IMR-90 (cell line): ENCODE results near the gene TMEM229A. TPM values are rescaled to one million over a fixed set of nuclear protein-coding genes. Genes with fewer than 3 reads are reported as not detected.

Experiments
- ATAC-seq: fragments of 200-7000 bp; cut with Tn5 transposase; 2 replicates; pipeline ENCODE4 v1.9.1; 2020; ENCODE audit warnings: low read depth, mild to moderate bottlenecking, moderate library complexity
- BruUV-seq: library from RNA; stranded (reverse); fragments of 400-500 nt; replicated peaks from 2 replicates; lab custom pipeline; 2021; lab: Mats Ljungman, UMichigan
- CTCF ChIA-PET: fragments of 300-600 bp; formaldehyde crosslinking; extraction: SDS; loops from one replicate; lab custom pipeline; 2021; ENCODE audit warnings: antibody characterized with exemption; lab: Yijun Ruan, JAX
- POLR2A ChIA-PET: fragments of 300-600 bp; sonication (Branson Sonifier 250); formaldehyde crosslinking; loops from one replicate; lab custom pipeline; 2022; ENCODE audit warnings: antibody characterized with exemption; ENCODE audit not compliant: unreplicated experiment; lab: Charles Lee
- DNase-seq: peaks from one replicate; pipeline ENCODE4 v3.0.0; 2013
- H2AFZ ChIP-seq: replicated peaks from 2 replicates; pipeline ENCODE3; 2013; ENCODE audit warnings: low read length, mild to moderate bottlenecking; ENCODE audit not compliant: poor library complexity
- H2AK5ac ChIP-seq: 2 replicates; pipeline ENCODE4 v1.6.1; 2013; ENCODE audit warnings: low read depth, low read length, inconsistent platforms
- H2AK9ac ChIP-seq: replicated peaks from 2 replicates; pipeline ENCODE3; 2013; ENCODE audit warnings: mild to moderate bottlenecking, low read depth, low read length, moderate library complexity; ENCODE audit not compliant: poor library complexity
- H2BK120ac ChIP-seq: 2 replicates; pipeline ENCODE4 v1.6.1; 2013; ENCODE audit warnings: low read depth, low read length, inconsistent platforms
- H2BK15ac ChIP-seq: 3 replicates; pipeline ENCODE4 v1.6.1; 2013; ENCODE audit warnings: low read depth, low read length, inconsistent platforms
- H2BK20ac ChIP-seq: 2 replicates; pipeline ENCODE4 v1.6.1; 2013; ENCODE audit warnings: low read depth, mild to moderate bottlenecking, inconsistent platforms, low read length, moderate library complexity
- H2BK5ac ChIP-seq: 2 replicates; pipeline ENCODE4 v1.6.1; 2013; ENCODE audit warnings: mild to moderate bottlenecking, low read depth, low read length, inconsistent platforms; ENCODE audit not compliant: poor library complexity, severe bottlenecking
- H3K14ac ChIP-seq: replicated peaks from 2 replicates; pipeline ENCODE4 v1.6.1; 2013; ENCODE audit warnings: low read depth, low read length, inconsistent platforms
- H3K18ac ChIP-seq: 2 replicates; pipeline ENCODE4 v1.6.1; 2013; ENCODE audit warnings: low read depth, low read length, control low read depth
- H3K23ac ChIP-seq: 2 replicates; pipeline ENCODE4 v1.6.1; 2013; ENCODE audit warnings: low read depth, low read length, inconsistent platforms
- H3K27ac ChIP-seq: 2 replicates; pipeline ENCODE4 v1.5.1; 2013; ENCODE audit warnings: mild to moderate bottlenecking, control low read depth, low read length; ENCODE audit not compliant: insufficient read depth
- H3K27me3 ChIP-seq: 2 replicates; pipeline ENCODE4 v1.6.1; 2013; ENCODE audit warnings: low read length; ENCODE audit not compliant: control insufficient read depth, insufficient read depth
- H3K36me3 ChIP-seq: 2 replicates; pipeline ENCODE4 v1.6.1; 2013; ENCODE audit warnings: low read length, mixed read lengths; ENCODE audit not compliant: control insufficient read depth, insufficient read depth
- H3K4ac ChIP-seq: 2 replicates; pipeline ENCODE4 v1.6.1; 2013; ENCODE audit warnings: low read depth, low read length, inconsistent platforms
- H3K4me1 ChIP-seq: 2 replicates; pipeline ENCODE4 v1.6.1; 2013; ENCODE audit warnings: low read length, mixed read lengths; ENCODE audit not compliant: control insufficient read depth, insufficient read depth
- H3K4me2 ChIP-seq: 2 replicates; pipeline ENCODE4 v1.6.1; 2013; ENCODE audit warnings: low read depth, mild to moderate bottlenecking, control low read depth, low read length, moderate library complexity
- H3K4me3 ChIP-seq: 2 replicates; pipeline ENCODE4 v1.5.1; 2013; ENCODE audit warnings: low read depth, mild to moderate bottlenecking, control low read depth, low read length, moderate library complexity; ENCODE audit not compliant: insufficient read depth
- H3K56ac ChIP-seq: 2 replicates; pipeline ENCODE4 v1.6.1; 2013; ENCODE audit warnings: low read length, inconsistent platforms; ENCODE audit not compliant: insufficient read depth; ENCODE audit errors: extremely low read depth
- H3K79me1 ChIP-seq, 2 experiments: 2 replicates each; pipeline ENCODE4 v1.6.1; 2013; ENCODE audit warnings: low read length in 2 of 2, inconsistent platforms in 1 of 2, low read depth in 1 of 2
- H3K9ac ChIP-seq: 2 replicates; pipeline ENCODE4 v1.6.1; 2013; ENCODE audit warnings: low read depth, low read length, control low read depth
- H3K9me1 ChIP-seq: 2 replicates; pipeline ENCODE4 v1.6.1; 2013; ENCODE audit warnings: low read length, inconsistent platforms; ENCODE audit not compliant: insufficient read depth
- H3K9me3 ChIP-seq: 2 replicates; pipeline ENCODE4 v1.6.1; 2013; ENCODE audit warnings: low read length; ENCODE audit not compliant: control insufficient read depth, insufficient read depth
- H4K20me1 ChIP-seq: 2 replicates; pipeline ENCODE4 v1.6.1; 2013; ENCODE audit warnings: low read length, inconsistent platforms; ENCODE audit not compliant: insufficient read depth
- H4K5ac ChIP-seq: 2 replicates; pipeline ENCODE4 v1.6.1; 2013; ENCODE audit warnings: mild to moderate bottlenecking, low read depth, low read length, control low read depth
- H4K8ac ChIP-seq, 2 experiments: 2 replicates each; pipeline ENCODE4 v1.6.1; 2013; ENCODE audit warnings: low read depth in 2 of 2, low read length in 2 of 2, control low read depth in 1 of 2, inconsistent platforms in 1 of 2
- H4K91ac ChIP-seq: 2 replicates; pipeline ENCODE4 v1.6.1; 2013; ENCODE audit warnings: low read depth, low read length, inconsistent platforms; ENCODE audit not compliant: insufficient read depth
- BHLHE40 ChIP-seq: fragments of 150-350 bp; IDR thresholded peaks from 2 replicates; pipeline ENCODE4 v1.6.1; 2016; ENCODE audit warnings: mild to moderate bottlenecking, low read depth, low read length
- MAFK ChIP-seq: IDR thresholded peaks from 2 replicates; pipeline ENCODE4 v1.6.1; 2012; ENCODE audit warnings: low read depth, low read length, improper control_type of control experiment
- RCOR1 ChIP-seq: IDR thresholded peaks from 2 replicates; pipeline ENCODE4 v1.6.1; 2012; ENCODE audit warnings: mild to moderate bottlenecking, low read length, improper control_type of control experiment; ENCODE audit not compliant: insufficient replicate concordance
- whole genome bisulfite sequencing, 2 experiments: methylation state at CpG; one replicate each; pipeline versions ENCODE4 v1.1.5 to v1.1.7; 2013; ENCODE audit warnings: missing lambda C conversion rate in 2 of 2; ENCODE audit not compliant: insufficient read length in 1 of 2; ENCODE audit errors: extremely low coverage in 2 of 2; 5-methylcytosine and 5-hydroxymethylcytosine counted together
- dilution Hi-C: fragments of 300-500 bp; cut with HindIII; formaldehyde crosslinking; loops from one replicate; pipeline ENCODE4 v1.14.3; 2018; ENCODE audit warnings: low sequenced_read_pairs; ENCODE audit not compliant: unreplicated experiment
- in situ Hi-C: fragments of 300-500 bp; cut with MboI; formaldehyde crosslinking; loops from 3 replicates; pipeline ENCODE4 v1.14.3; 2019; ENCODE audit warnings: low sequenced_read_pairs, inconsistent platforms, mixed read lengths
- intact Hi-C: fragments of 100-400 bp; cut with micrococcal nuclease; formaldehyde crosslinking; loops from 2 replicates; pipeline ENCODE4 v1.10.0; 2022
- polyA plus RNA-seq, 3 experiments: library from polyadenylated mRNA; depleted of rRNA; stranded (reverse); fragments of >200 nt; gene quantifications; 2 replicates each; pipeline ENCODE4 v1.2.3, GENCODE V29; 2012; ENCODE audit warnings: low replicate concordance in 1 of 3
- total RNA-seq: library from RNA; depleted of rRNA; stranded (reverse); fragments of >200 nt; gene quantifications from 2 replicates; pipeline ENCODE4 v1.2.3, GENCODE V29; 2012

The TMEM229A gene
- total and polyA plus RNA-seq, 2 of the 4 experiments (the other 2 are of a cell fraction) = not detected

- Histone ChIP-seq H3K18ac (no peak overlapping the region), H2BK5ac (no peak overlapping the region), H3K27ac (no peak overlapping the region), H3K14ac (no peak overlapping the region), H3K27me3 (no peaks in the 10 kb centered on the region), H3K9me1 (no peaks in the 10 kb centered on the region), H3K56ac (no peak overlapping the region), H2AK9ac (no peak overlapping the region), H3K79me1 (no peaks in the 10 kb centered on the region), H3K23ac (no peak overlapping the region), H4K8ac (no peak overlapping the region), H3K4me3 (no peak overlapping the region), H2BK15ac (no peak overlapping the region), H4K20me1 (no peaks in the 10 kb centered on the region), H2BK20ac (no peak overlapping the region), H3K4me1 (no peaks in the 10 kb centered on the region), H4K5ac (no peak overlapping the region), H2AK5ac (no peak overlapping the region), H3K4me2 (no peak overlapping the region), H3K9me3 (no peaks in the 10 kb centered on the region), H3K36me3 (no peaks in the 10 kb centered on the region), H2BK120ac (no peak overlapping the region), H3K4ac (no peak overlapping the region), H4K91ac (no peak overlapping the region), H2AFZ (no peak overlapping the region), H3K9ac (no peak overlapping the region)
- no TSS peak for BruUV-seq
- in situ Hi-C loops (no loop called here), intact Hi-C loops (no loop called here), dilution Hi-C loops (no loop called here)
- no peak for ATAC-seq
- no CpG with 5 or more reads among the region's 10 CpGs for WGBS, 2 experiments
- no peak for TF ChIP-seq RCOR1
- TF ChIP-seq MAFK = no peak
- TF ChIP-seq BHLHE40 = no peak
- ChIA-PET POLR2A (no interaction called here), CTCF (no interaction called here)
- DNase-seq = no peak
These were observed 37.1 kb downstream of the TMEM229A start for GRCh38 chr7:123995617-123996326.
